ENCODE results near the gene CDCA3.

GRCh38 chr12:6840761-6841515, 10.1 kb downstream of the CDCA3 start, which contains the start of gene GNB3:
- no peak for TF ChIP-seq CTCF (conservative IDR thresholded peaks at IDR 0.05; ENCODE audit: low read depth, low read length)
- no peak for TF ChIP-seq EZH2 (IDR thresholded peaks at IDR 0.05; ENCODE audit: borderline replicate concordance, low read depth, low read length, poor library complexity, severe bottlenecking)
